Kidney tubule cell (primary cell): ENCODE measurements around the gene CTBP2.

Experiments
- DNase-seq: peaks from one replicate; pipeline ENCODE4 v3.0.0-alpha.2; 2018; ENCODE audit warnings: low spot score

CTBP2 gene

DNA sequence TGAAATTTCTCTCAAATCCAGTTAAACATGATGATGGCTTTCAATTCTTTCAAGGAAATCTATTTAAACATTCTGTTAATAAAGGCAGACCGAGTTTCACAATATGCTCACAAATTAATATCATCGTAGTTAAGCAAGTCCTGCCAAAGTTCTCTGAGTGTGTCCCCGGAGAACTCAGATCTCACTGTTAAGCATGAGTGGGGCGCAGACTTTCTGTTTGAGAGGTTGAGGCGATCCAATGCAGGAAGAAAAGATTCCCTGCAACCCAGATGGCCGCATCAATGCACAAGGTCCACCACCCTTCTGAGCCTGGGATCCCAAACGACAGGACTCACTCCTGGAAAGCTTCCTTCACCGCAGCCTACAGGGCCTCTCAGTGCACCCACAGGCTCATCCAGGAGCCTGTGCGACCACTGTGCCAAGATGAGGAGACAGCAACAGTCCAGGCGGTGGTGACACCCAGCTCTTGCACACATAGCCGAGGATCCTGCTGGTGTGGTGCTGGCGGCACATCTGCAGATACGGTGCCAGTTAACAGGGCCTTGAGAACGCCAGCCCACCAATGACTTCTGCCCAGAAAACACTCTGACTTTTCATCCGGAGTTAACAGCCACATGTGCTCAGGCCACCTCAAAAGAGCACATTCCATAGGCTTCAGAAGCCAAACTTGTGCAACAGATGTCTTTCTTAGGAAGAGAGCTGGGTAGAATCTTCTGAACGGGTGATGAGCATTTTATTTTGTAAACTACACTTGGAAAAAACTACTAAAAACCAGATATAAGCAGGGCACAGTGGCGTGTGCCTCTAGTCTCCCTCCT is 116.3 kb downstream of the CTBP2 start:
- DNase-seq: no peak

DNA sequence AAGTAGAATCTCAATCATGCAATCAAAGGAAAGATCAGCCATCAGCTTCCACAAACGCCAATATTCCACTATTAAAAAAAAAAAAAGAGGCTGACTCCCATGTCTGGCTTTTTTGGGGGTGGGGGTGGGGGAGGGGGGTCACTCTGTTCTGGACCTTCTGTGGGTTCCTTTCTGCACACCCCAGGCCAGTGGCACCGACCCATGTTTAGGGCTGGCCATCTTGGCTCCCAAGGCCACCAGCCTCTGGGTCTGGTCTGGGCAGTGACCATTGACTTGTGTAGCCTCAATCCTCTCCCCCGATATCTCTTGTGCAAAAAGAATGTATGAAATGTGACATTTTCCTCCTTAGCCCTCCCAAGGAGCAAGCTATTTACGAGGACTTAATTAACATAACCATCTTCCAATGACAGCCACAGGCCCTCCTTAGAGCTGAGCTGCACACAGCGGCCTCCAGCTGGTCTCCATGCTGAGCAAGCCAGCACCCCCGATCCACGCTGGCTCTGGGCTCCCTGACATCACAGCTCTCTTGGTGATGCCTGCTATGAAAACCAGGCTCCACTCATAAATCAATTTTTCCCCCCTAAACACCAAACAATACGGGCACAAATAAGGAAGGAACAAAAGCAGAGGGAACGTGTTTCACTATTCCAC is 118.4 kb downstream of the CTBP2 start:
- no peak for DNase-seq

- no peak for DNase-seq
Measured at GRCh38 chr10:125039354-125039769, 121.0 kb downstream of the CTBP2 start.

DNA sequence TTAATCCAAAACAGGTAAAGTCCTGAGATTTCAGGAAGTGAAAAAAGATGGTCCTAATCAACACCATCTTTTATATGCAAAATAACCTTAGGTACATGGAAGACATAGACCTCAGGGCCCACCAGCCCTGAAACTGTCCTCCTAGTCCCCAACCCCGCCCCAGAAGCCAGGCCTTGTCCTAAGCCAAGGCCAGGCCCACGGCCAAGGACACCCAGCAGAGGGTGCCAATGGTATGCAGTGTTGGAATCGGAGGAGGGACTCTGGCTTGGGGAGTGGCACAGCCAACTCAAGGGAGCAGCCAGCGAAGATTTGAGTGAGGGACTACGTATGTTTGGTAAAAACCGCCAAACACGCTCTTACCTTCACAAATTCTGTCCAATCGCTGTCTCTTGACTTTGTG is 121.7 kb downstream of the CTBP2 start:
- DNase-seq: peak; percentile 54

GRCh38 chr10:125037145-125037877 is 123.1 kb downstream of the CTBP2 start:
- DNase-seq: peak; percentile 89

- no peak for DNase-seq
Measured at GRCh38 chr10:125035588-125036295, 124.6 kb downstream of the CTBP2 start.

DNA sequence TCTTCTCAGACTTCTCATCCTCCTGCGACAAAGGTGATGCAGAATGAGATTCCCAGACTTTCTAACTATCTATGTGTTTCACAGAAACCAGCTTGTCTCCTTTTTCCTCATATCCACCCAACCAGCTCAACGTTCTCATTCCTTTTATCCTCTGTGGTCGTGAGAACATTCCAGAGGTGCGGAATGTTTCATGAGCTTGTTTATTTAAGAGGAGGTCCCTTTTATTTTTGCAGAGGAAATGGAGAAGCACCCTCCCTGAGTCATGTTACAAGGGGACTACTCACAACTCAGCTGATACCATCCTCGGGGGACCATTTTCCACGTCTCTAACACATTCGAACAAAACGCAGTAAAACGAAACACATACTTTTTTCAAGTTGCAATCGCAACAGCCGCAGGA is 125.2 kb downstream of the CTBP2 start:
- peak; percentile 95 for DNase-seq

DNA sequence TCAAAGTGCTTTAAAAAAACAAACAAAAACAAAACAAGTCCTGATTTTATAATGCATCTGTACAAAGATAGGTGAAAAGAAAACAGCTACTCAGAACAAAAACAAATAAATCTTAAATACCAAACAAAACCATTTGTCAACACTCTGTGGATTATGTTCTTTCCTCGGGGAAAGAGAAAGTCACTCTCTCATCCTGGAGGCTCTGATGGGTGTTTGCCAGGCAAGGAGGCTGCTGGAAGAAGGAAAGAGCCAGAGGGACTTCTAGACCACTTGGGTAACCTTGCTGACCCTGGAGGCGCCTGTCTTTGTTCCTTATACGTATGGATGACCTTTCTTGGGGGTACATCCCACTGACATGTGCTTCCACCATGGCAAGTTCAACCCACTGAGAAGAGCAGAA is 125.7 kb downstream of the CTBP2 start:
- DNase-seq: no peak

DNA sequence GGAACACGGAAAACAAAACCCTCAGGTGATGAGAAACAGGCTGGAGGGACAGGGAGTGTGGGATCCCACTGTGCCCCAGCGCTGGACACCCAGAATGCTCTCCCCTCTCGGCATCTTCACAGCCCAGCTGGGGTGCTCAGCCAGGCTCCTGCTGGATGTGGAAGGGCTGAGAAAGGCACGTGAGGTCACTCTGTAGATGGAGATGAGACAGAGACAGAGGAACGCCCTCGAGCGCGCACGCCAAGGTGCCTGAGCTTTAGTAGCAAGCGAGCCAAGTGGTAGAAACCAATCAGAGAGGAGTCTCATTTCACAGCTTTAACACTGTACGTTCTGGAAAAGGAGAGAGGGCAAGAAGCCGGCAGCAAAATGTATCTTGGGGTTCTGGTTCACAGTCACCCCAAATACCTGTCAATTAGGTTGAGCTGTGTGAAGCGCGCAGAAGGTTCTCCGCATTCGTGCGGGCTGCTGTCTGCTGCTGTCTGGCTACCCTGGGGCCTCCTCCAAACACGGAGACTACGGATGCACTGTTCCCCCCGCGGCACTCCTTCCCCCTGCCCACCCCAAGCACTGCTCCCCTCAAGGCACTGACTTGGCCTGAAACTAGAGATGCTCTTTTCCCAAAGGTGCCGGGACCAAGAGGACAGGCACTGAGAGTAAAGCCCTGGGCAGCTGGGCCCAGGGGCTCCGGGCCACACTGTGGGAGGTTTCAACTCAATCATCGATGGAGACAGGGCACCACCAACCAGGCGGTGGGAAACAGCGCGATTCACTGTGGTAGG is 127.0 kb downstream of the CTBP2 start:
- DNase-seq: no peak

DNA sequence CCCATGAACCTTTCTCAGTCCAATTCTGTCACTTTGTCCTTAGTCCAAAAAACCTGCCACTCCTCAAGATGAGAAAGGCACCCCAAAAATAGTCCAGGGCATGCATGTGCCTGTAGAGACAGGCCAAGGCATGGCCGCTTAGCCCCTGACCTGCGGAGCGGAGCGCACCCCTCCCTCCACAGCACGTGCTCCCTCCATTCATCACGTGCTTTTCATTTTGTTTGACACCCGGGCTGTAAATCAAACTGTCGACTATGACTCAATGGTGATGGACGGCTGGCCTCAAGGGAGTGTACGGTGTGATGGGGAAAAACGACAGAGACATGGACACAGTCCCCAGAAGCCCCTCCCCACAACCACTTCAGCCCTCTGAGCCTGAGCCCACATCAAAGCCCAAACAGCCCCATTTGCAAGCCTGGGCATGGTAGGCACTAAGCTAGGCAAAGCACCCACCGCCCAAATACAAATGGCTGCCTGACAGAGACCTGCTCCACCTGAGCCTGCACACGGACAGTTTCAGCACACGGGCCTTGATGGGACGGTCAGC is 127.8 kb downstream of the CTBP2 start:
- DNase-seq: no peak

- DNase-seq: no peak
Measured at GRCh38 chr10:125030567-125031197, 129.7 kb downstream of the CTBP2 start.

- peak; percentile 48 for DNase-seq
Measured at GRCh38 chr10:125029584-125030242, 130.7 kb downstream of the CTBP2 start.

DNA sequence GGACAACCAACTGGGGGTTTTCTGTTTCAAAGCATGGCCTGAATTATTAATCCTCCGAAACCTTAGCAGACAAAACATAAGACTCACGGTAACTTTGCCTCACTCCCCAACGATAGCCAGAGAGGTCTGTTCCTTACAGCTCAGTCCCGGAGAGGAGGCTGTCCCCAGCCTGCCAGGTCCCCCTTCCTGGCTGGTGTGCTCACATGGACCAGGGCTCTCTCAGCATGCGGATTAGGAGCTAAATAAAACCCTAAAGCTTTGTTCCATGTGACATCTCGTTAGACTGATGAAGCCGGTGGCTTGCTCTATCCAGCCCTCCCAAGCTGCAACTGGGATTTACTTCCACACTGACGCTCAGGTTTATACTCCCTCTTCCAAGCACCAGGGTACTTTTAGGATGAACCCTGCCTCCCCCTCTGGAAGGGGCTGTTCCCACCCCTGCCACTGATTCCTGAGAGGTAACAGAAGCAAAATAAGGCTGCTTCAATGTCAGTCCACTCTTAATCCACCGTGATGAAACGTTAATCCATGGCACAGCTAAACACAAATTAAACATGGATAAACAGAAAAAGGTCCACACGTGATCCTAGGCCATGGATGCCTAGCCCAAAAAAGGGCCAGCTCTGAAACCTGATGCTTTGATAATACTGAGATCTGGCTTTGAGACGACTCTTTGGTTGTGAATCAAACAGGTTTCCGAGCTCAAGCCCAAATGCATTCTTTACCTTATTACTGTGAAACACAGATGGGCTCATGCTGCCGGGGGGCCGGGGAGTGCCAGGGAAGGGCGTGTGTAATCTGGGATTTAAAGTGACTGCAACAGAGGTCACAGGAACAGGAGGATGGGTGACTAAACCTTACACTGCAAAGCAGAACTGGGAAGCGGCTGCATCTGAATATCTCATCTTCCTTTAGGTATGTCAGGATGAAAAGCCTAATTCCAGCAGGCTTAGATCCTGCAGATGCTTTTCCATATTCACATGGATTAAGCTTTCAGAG is 132.2 kb downstream of the CTBP2 start:
- DNase-seq: no peak

DNA sequence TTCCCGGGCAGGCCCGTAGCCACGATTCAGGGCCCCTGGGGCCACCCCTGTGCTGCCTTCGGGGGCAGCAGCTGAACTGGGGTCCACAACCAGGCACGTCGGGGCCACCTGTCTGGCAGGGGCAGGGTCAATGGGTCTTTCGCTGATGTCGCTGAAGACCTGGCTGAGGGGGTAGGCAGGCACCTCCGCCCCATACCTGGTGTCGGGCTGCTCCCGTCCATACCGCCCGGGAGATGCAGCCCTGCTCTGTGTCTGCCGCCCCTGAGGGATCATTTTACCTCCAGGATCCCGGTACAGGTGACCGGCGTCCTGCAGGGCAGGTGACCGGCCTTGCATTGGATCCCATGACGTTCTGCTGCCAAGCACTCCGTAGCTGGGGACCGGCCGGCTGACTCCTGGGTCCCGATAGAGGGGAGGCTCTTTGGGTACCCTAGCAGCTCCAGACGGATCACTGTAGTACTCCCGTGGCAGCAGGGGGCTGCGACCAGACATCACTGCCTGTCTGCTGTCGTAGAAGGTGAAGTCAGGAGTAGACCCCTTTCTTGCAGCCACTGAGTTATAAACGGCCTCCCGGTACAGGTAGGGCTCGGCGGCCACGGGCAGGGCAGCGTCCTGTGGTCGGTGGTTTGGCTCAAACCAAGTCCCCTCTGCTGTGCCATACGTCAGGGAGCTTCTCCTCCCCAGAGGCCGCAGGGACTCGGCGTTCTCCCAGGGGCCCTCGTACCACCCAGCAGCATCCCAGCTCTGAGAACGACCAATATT is 133.2 kb downstream of the CTBP2 start:
- no peak for DNase-seq

GRCh38 chr10:125026036-125026931 is 134.1 kb downstream of the CTBP2 start:
- no peak for DNase-seq

DNA sequence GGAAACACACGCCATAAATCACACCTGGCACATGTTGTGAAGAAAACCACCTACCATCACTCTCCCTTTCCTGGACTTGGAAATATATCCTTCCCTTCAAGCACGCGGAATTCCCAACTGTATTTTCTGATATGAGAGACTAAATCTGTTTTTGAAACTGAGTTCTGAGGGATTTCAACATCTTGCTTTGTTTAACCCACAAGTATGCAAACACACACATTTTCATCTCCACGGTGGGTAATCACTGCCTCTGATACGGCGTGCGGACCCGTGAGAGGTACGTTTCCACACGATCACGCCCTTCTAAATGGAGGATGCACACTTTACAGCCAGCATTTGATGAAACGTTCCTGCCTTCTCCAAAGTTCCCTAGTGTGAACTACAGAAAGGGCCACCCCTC is 135.0 kb downstream of the CTBP2 start:
- no peak for DNase-seq
